H1 (cell line): ENCODE data around the gene INF2.

Experiments used
- CTCF ChIP-seq, 3 experiments: IDR thresholded peaks; 1 replicate in 2 of 3; 2 replicates in 1 of 3; pipeline versions ENCODE4 v1.5.1 to v1.6.1; 2011; ENCODE audit warnings: low read length in 3 of 3, mild to moderate bottlenecking in 3 of 3, inconsistent platforms in 2 of 3, low read depth in 1 of 3, moderate library complexity in 1 of 3; ENCODE audit not compliant: insufficient read depth in 1 of 3; ENCODE audit errors: control extremely low read depth in 1 of 3
- EP300 ChIP-seq, 2 experiments: IDR thresholded peaks; 1 replicate in 1 of 2; 2 replicates in 1 of 2; pipeline ENCODE4 v1.6.1; 2011 to 2012; ENCODE audit warnings: low read depth in 2 of 2, low read length in 2 of 2, mild to moderate bottlenecking in 2 of 2, borderline replicate concordance in 1 of 2, inconsistent platforms in 1 of 2, moderate library complexity in 1 of 2
- EZH2 ChIP-seq: fragments of 200-600 bp; sonication (generic); IDR thresholded peaks from 2 replicates; pipeline ENCODE4 v1.7.1; 2012; ENCODE audit warnings: low read depth, mild to moderate bottlenecking, moderate library complexity, low read length, inconsistent platforms; ENCODE audit not compliant: severe bottlenecking
- HDAC6 ChIP-seq: IDR thresholded peaks from one replicate; pipeline ENCODE4 v1.7.1; 2012; ENCODE audit warnings: low read depth, mild to moderate bottlenecking, inconsistent platforms, low read length, moderate library complexity
- POLR2A ChIP-seq, 2 experiments: IDR thresholded peaks; 1 replicate in 1 of 2; 2 replicates in 1 of 2; pipeline ENCODE4 v1.6.1; 2011; ENCODE audit warnings: low read depth in 2 of 2, low read length in 2 of 2, mild to moderate bottlenecking in 2 of 2; ENCODE audit errors: control extremely low read depth in 1 of 2
- POLR2AphosphoS5 ChIP-seq: IDR thresholded peaks from 2 replicates; pipeline ENCODE4 v1.6.1; 2011; ENCODE audit warnings: low read depth, low read length
- POU5F1 ChIP-seq: IDR thresholded peaks from 2 replicates; pipeline ENCODE4 v1.6.1; 2011; ENCODE audit warnings: low read depth, mild to moderate bottlenecking, low read length, moderate library complexity
- SUZ12 ChIP-seq: fragments of 200-600 bp; sonication (generic); IDR thresholded peaks from 2 replicates; pipeline ENCODE4 v1.6.1; 2012; ENCODE audit warnings: mild to moderate bottlenecking, inconsistent platforms, low read length, moderate library complexity, mixed read lengths

GRCh38 chr14:104643306-104643705, 46.1 kb upstream of the INF2 start:
- TF ChIP-seq POU5F1 (no peak), EZH2 (no peak), HDAC6 (no peak), CTCF (IDR thresholded peaks at IDR 0.05; ENCODE audit: control extremely low read depth in 1 of 3, insufficient read depth in 1 of 3, low read depth in 1 of 3, low read length in 3 of 3) (no peak), POLR2A (IDR thresholded peaks at IDR 0.05; ENCODE audit: control extremely low read depth in 1 of 2, low read depth in 2 of 2, low read length in 2 of 2) (no peak), SUZ12 (no peak), EP300 (IDR thresholded peaks at IDR 0.05; ENCODE audit: borderline replicate concordance in 1 of 2, low read depth in 2 of 2, low read length in 2 of 2) (no peak), POLR2AphosphoS5 (no peak)
